Measurements from ENCODE around the gene CDC5L. TPM values are rescaled to one million over a fixed set of nuclear protein-coding genes. Genes with fewer than 3 reads are reported as not detected.
A peak's percentile ranks its signal among the peaks of the same experiment; 100 is the strongest.

The CDC5L gene
- total and polyA plus RNA-seq, 2 of the 13 experiments (the other 11 are each of a cell fraction or from before 2014, with no cell fraction given): 11.0 to 34.2 TPM

- ATAC-seq (peak; percentile 95), FAIRE-seq (peak; percentile 94), DNase-seq (ENCODE audit: low spot score) (peak; percentile 80)
- Histone ChIP-seq H3K4me1 (ENCODE audit: insufficient read depth, low read length) (peaks cover 13% of the 10 kb centered on the region), H3K4me2 (ENCODE audit: low read depth, low read length) (no peak overlapping the region), H3K27ac (ENCODE audit: extremely low read length, insufficient read depth, low read length) (no peak overlapping the region), H3K27me3 (ENCODE audit: control insufficient read depth in 1 of 2, insufficient read depth in 2 of 2, low read length in 2 of 2) (peaks cover 4 to 39% of the 10 kb centered on the region in 2 experiments; a peak in 4 of 5 replicates), H4K20me1 (ENCODE audit: insufficient read depth, low read length) (no peaks in the 10 kb centered on the region), H3K9me3 (ENCODE audit: low read length) (no peaks in the 10 kb centered on the region), H3K79me2 (ENCODE audit: insufficient read depth, low read length) (no peaks in the 10 kb centered on the region), H2AFZ (ENCODE audit: low read length) (no peak overlapping the region), H3K9ac (ENCODE audit: insufficient read depth, low read depth, low read length) (no peak overlapping the region), H3K36me3 (replicated peaks in 1 of 2; ENCODE audit: control insufficient read depth in 1 of 2, insufficient read depth in 2 of 2, low read length in 2 of 2) (no peaks in the 10 kb centered on the region), H3K4me3 (replicated peaks in 1 of 3; ENCODE audit: insufficient read depth in 1 of 3, low read depth in 2 of 3, low read length in 3 of 3) (no peak overlapping the region)
- POLR2A ChIA-PET: no interaction called here
- CTCF ChIA-PET (ENCODE audit: low intra/inter-chr PET ratio, low total read pairs): interaction anchor here (1.7 kb wide), 1 partner anchor 18 kb away, joined by 15 read pairs; no protein-coding TSS in a partner anchor
- intact Hi-C loops (cut with micrococcal nuclease; ENCODE audit: unreplicated experiment) (loop anchor here (2.0 kb wide), 1 partner anchor 19 kb away; no protein-coding TSS in a partner anchor), in situ Hi-C loops (cut with HindIII; ENCODE audit: extremely low pct_ligation_motif_present, low pct_unique_long_range_greater_than_20kb) (no loop called here)
- 1% methylated on average over 7 of the region's 7 CpGs for WGBS (ENCODE audit: low lambda C conversion rate)
- BruUV-seq (replicated peaks): no TSS peak
- TF ChIP-seq SMC3 (IDR thresholded peaks at IDR 0.05; ENCODE audit: low read length) (peak; percentile 50), ZNF333 (CRISPR knock-in tag; IDR thresholded peaks at IDR 0.05; ENCODE audit: borderline replicate concordance) (no peak), SRF (IDR thresholded peaks at IDR 0.05; ENCODE audit: low read depth, low read length) (0 out of 2 replicates have a peak, but pooled peaks have one; percentile 28), NKX3-1 (CRISPR knock-in tag; IDR thresholded peaks at IDR 0.05) (no peak), MXD3 (CRISPR knock-in tag; IDR thresholded peaks at IDR 0.05) (no peak), SP140L (CRISPR knock-in tag; IDR thresholded peaks at IDR 0.05; ENCODE audit: borderline replicate concordance) (no peak), CTCF (CRISPR knock-in tag; IDR thresholded peaks at IDR 0.05) (peak; percentile 73), SNRNP70 (IDR thresholded peaks at IDR 0.05; ENCODE audit: low read depth, low read length) (no peak), ZNF577 (CRISPR knock-in tag; IDR thresholded peaks at IDR 0.05; ENCODE audit: borderline replicate concordance, low read depth) (no peak), KLF6 (CRISPR knock-in tag; IDR thresholded peaks at IDR 0.05) (no peak), ZNF331 (CRISPR knock-in tag; IDR thresholded peaks at IDR 0.05) (no peak), STAG1 (CRISPR knock-in tag; IDR thresholded peaks at IDR 0.05) (peak; percentile 53), HMGXB3 (CRISPR knock-in tag; IDR thresholded peaks at IDR 0.05; ENCODE audit: borderline replicate concordance) (no peak), MIER2 (CRISPR knock-in tag; IDR thresholded peaks at IDR 0.05) (no peak), PHF8 (CRISPR knock-in tag; IDR thresholded peaks at IDR 0.05) (no peak), MIXL1 (CRISPR knock-in tag; IDR thresholded peaks at IDR 0.05) (0 out of 2 replicates have a peak, but pooled peaks have one; percentile 37), MAFF (IDR thresholded peaks at IDR 0.05; ENCODE audit: low read depth, low read length) (peak; percentile 35; the same call in 1 of the 2 replicates), ZSCAN31 (CRISPR knock-in tag; IDR thresholded peaks at IDR 0.05; ENCODE audit: low read depth) (no peak), JARID2 (CRISPR knock-in tag; IDR thresholded peaks at IDR 0.05; ENCODE audit: insufficient replicate concordance) (no peak), ZNF790 (CRISPR knock-in tag; IDR thresholded peaks at IDR 0.05; ENCODE audit: borderline replicate concordance) (no peak), ZNF558 (CRISPR knock-in tag; IDR thresholded peaks at IDR 0.05; ENCODE audit: borderline replicate concordance) (no peak)
These were observed 106.5 kb downstream of the CDC5L start for GRCh38 chr6:44494011-44494501.
